Islet precursor cell (in vitro differentiated cells): ENCODE data around the gene ZCCHC3.

Experiments
- DNase-seq: peaks from one replicate; pipeline ENCODE4 v3.0.0-alpha.2; 2018

ZCCHC3 gene

DNA sequence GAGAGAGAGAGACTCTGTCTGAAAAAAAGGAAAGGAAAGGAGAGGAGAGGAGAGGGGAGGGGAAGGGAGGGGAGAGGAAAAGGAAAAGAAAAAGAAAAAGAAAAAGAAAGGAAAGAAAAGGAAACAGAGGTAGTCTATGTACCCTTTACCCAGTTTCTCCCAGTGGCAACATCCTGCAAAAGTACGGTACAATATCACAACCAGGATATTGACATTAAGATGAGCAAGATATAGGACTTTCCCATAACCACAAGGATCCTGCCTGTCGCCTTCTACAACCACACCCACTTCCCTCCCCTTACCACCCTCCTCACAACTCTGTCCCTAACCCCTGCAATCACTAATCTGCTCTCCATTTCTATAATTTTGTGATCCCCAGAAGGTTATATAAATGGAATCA, 10.9 kb upstream of the ZCCHC3 start:
- no peak for DNase-seq

DNA sequence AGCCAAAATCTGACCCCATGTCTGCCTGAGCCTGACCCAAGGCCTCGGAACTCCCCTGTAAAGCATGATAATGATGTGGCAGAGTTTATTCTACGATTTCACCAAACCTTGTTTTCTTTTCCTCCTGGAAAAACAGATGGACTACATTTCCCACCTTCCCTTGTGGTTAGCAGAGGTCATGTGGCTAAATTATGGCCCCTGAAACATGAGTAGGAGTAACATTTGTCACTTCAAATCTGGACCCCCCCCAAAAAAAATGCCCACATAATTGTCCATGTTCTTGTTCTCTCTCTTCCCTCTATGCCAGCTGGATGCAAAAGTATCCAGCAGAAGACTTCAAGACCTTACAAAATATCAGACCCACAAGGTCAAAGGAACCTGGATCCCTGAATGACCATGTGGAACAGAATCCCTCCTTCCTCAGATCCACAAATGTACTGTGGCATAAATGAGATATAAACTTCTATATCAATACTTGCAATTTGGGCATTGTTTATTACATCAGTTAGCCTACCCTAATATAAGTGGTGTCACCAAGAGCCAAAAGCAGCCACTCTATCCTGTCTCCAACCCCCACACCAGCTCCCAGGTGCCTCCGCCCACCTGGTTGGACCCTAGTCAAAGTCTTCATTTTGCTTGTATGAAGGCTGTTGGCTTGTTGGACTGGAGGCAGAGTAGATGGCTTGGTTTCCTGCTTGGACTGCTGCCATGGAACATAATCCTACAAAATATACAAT, 8.2 kb upstream of the ZCCHC3 start:
- DNase-seq = no peak

DNA sequence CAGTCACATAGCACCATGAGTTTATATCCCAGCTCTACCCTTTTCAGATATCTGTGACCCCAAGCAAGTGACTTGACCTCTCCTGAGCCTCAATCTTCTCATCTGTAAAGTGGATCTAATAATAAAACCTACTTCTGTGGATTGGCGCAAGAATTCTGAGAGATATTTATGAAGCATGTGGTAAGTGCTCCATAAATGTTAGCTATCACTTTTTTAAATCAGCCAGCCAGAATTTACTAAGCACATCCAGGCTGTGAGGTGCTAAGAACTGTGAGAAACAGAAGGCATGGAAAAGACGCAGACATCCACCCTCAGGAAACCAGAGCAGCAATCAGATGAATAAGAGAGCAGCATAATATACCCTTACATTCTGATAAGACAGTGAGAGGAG, 7.7 kb upstream of the ZCCHC3 start:
- no peak for DNase-seq

DNA sequence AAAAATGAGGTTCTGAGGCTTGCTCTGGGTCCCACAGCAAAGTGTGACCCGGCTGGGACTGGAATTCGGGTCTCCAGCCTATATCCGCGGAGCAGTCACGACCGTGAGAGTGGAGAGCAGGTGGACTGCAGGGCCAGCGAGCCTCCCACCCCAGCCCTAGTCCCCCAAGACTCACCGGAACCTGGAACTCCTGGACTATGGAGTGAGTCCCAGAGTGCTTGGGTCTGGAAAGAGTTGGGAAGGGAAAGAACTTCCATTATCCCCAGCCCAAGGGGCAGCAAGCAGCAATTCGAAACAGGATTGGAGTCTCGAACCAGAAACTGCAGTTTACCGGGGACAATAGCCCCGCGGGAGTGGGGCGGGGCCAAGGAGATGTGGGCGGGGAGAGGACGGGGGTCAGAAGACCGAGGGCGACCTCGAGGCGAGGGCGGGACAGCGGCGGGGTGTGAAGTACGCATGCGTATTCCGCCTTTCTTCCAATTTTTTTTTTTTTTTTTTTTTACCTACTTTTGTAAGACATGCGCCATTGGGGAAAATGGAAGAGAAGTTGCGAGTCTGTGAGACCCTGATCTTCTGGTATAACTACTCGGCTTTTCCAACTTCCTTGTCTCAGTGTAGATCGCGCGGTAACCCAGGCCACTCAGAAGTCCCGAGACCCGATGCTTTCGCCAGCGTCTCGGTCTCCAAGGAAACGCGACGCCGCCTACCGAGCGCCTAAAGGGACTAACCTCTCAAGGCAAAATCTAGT, 7.1 kb upstream of the ZCCHC3 start, which contains the start of gene C20orf96:
TSS of gene C20orf96 (minus strand) at position 667 of the 748 bp plus-strand sequence. CDS start at position 527, 140 bp downstream.
- DNase-seq = peak; percentile 94

DNA sequence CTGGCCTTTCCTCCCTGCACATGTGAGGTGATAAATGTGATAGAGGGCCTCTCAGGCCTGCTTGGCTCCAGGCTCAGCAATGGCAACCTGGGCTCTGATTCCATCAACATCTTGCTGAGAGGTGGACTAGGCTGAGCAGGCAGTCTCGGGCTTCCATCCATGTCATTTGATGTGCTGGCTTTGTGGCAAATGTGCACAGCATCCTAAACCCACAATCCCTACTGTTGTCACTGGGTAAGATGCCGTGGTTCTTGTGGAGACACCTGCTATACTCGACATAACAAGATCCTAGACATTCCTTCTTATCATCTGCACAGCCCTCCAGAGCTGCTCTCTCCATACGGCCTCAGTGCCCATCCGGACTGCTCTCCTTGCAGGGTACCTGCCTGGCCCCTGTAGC, 2.8 kb upstream of the ZCCHC3 start:
- no peak for DNase-seq

DNA sequence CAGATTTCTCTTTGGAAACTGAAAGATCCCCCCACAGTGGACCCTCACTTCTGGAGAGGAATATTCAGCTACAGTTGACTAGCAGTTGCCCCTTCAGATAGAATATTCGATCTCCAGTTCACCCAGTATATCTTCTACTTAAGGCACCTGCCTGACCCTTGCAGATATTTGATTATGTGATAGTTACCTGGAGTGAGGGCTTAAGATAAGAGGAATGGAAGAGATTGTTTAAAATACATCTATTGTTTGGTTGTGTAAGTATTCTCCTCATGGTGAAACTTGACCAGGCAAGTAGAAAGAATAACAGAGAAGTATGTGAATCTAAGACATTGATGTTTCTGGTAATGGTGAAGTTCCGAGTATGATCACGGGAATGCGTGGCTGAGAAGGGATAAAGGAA, 1.6 kb upstream of the ZCCHC3 start:
- no peak for DNase-seq

DNA sequence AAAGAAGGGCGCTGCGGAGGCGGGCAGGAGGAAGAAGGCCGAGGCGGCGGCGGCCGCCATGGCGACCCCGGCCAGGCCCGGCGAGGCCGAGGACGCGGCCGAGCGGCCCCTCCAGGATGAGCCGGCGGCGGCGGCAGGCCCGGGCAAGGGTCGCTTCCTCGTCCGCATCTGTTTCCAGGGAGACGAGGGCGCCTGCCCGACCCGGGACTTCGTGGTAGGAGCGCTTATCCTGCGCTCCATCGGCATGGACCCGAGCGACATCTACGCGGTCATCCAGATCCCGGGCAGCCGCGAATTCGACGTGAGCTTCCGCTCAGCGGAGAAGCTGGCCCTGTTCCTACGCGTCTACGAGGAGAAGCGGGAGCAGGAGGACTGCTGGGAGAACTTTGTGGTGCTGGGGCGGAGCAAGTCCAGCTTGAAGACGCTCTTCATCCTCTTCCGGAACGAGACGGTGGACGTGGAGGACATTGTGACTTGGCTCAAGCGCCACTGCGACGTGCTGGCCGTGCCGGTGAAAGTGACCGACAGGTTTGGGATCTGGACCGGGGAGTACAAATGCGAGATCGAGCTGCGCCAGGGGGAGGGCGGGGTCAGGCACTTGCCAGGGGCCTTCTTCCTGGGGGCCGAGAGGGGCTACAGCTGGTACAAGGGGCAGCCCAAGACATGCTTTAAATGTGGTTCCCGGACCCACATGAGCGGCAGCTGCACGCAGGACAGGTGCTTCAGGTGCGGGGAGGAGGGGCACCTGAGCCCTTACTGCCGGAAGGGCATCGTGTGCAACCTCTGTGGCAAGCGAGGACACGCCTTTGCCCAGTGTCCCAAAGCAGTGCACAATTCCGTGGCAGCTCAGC, 780 bp downstream of the ZCCHC3 start:
- DNase-seq = peak; percentile 70

DNA sequence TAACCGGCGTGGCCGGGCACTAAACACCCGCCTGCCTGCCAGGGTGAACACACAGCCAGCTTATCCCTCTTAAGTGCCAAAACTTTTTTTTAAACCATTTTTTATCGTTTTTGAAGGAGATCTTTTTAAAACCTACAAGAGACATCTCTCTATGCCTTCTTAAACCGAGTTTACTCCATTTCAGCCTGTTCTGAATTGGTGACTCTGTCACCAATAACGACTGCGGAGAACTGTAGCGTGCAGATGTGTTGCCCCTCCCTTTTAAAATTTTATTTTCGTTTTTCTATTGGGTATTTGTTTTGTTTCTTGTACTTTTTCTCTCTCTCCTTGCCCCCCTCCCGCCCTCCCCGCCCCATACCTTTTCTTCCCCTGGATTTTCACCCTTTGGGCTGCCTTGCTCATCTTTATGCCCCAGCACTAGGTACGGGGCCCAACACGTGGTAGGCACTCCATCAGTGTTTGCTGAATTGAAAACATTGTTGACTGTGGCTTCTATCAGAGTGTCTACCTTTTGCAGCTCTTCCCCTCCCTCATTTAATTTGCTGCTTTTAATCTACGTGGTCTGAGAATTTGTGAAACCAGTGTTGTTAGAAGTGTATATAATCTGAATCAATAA, 1.5 kb downstream of the ZCCHC3 start:
- no peak for DNase-seq

DNA sequence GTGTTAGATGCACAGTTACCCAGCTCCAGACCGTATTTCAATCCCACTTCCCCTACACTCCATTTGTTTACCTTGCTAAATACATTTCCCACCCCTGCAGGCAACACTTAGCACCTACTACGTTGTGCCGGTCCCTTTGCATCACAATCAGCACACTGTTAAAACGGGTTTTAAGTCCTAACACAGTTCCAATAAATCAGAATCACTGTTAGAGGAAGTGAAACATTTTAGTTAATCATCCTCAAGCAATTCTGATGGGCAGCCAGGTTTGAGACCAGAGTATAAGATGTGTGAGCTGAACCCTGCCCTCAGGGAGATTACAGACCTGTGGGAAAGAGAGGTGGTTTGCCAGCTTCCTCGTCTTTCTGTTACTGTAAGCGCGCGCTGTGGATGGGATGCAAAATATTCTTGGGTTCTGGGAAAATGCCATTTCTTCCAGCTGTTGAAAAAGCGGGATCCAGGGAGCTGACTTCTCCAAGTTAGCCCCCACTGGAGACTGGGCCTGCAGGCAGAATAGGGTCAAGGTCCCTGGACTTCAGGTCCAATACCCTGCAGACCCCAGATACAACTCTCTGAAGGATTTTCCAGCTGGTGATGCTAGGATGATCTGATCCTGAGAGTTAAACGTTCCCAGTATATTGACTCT, 3.1 kb downstream of the ZCCHC3 start:
- DNase-seq = no peak

DNA sequence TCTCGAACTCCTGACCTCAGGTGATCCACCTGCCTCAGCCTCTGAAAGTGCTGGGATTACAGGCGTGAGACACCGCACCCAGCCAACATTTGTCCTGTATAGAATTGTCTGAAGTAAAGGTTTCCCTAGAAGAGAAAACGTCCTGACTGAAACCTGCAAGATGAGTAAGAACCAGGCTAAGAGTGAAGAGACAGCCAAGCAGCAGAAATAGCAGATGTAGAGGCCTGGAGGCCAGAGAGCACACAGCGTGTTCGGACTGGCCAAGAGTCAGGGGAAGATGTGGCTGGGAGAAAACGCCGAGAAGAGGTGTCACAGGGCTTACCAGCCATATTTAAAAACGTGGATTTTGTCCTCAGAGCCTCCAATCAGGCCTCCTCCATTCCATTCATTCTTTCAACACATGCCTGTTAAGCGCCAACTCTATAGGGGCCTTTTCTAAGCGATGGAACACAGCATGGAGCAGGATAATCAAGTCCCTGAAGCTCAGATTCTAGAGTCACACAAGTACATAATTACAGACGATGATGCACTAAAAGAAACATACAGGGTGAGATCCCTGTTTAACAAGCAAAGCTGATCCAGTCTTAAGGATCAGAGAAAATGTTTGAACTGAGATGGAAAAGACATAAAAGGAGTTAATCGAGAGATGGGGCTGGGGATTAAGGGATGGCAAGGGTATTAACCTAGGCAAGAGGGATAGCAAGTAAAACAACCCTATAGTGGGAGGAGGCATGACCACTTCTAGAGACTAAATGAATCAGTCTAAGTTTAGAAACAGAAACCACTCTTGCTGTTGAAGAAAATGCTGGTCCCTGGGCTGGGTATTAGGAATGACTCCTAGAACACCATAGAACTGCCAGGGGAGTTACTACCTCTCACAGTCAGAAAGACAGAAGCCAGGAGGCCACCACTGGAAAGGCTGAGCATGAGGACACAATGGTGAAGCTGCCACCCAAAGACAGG, 4.8 kb downstream of the ZCCHC3 start:
- DNase-seq = no peak

DNA sequence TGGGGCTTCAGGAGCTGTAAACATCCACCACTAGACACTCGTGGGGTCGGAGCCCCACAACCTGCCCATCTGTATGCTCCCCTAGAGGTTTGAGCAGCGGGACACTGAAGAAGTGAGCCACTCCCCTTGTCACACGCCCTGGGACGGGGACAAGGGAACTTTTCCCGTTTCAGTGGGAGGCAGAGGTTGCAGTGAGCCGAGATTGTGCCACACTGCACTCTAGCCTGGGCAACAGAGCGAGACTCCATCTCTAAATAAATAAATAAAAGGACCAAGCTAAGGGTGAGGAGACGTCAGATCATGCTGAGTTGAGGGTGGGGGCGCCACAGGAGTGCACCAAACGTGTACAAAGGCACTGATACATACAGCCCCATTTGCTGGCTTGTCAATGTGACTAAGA, 8.4 kb downstream of the ZCCHC3 start:
- DNase-seq = no peak

DNA sequence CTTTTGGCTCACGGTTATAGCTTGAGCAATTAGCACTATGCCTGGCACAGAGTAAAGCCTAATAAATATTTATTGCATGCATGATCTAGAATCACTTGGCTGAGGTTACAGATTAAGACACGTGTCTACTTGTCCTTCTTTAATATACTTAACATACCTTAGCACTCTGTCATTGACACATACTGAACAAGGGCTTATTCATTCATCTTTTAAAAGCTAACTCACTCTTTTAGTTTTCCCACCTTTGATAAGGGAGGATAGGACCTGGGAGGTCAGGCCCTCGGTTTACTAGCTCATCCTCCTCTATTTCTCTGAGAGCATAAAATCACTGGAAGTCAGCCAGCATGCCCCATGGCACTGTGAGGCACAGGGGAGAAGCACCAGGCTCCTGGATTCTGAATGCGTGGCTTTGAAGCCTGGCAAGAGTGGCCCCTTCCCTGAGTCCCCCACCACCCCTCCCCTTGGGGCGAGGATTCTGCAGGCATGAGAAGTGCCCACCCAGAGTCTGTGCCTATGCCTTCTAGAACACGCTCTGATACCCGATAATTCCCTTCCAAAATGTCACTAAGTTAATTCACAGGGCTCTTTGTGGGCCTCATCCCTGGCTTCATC, 11.2 kb downstream of the ZCCHC3 start:
- no peak for DNase-seq

DNA sequence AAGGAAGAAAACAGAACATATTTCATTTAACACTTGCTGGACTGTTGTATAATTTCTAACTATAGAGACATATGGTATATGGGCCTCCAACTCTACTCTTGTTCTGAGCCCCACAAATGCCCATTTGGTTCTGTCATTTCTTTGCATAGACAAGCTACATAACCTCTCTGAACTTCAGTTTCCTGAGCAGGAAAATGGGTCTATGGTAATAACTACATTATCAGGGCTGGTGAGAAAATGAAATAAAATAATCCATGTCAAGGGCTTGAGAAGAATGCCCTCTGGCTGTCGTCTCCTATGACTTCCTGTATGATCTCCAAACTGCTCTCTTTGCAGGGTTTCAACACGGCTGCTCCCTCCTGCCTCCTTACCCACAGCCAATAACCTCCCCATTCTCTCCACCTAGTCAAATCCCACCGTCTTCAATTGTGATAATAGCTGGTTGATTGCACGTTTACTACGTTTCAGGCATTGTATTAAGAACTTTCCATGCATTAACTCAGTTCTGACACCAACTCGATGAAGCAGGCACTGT, 12.0 kb downstream of the ZCCHC3 start:
- no peak for DNase-seq

DNA sequence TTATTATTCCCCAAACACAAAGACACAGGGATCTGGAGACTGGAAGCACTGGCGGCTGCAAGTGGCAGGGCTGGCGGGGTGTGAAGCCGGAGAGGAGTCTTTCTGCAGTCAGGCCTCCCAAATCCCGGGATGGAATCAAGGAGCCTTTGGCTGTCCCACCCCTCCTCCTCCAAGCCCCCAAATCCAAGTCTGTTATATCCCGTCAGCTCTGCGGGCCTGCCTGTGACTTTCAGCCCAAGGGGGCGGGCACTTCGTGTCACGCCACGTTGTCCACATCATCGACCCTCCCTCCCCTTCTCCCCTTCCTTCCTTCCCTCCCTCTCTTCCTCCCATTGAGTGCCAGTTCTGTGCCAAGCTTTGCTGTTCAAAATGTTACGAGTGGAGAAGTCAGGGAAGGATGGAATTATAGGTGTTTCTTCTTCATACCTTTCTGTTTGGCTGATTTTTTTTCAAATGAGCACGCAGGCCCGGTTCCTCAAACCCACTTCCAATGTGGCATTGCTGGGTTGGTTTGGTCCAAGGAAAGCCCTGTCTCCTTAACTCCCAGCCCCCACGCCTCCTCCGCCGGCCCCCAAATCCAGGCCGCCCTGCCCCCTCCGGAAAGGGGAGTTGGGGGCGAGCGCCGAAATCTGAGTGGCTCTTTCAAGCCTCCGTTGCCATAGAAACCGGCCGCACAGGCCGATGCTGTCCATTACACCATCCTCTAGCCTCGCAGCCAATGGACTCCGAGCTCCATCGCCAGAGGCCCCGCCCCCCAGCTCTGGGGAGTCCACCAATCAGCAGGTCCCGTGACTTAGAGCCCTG, 12.7 kb downstream of the ZCCHC3 start:
- DNase-seq = peak; percentile 100

DNA sequence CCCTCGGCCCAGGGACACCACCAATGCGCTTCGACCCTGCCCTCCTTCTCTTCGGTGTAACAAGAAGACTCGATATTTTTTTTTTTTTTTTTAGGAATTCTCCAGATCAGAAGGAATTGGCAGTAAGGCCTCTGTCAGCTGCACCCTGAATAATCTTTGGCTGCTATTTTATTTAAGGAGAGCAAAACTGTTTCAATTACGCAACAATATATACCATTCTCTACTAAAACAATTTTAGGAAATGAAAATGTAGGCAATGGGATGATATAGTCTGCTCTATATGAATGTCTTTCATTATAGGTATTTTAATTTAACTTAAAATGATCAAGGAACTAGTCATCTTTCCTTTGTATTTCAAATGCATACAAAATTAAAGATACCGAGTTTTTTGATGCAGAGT, 13.3 kb downstream of the ZCCHC3 start:
- DNase-seq = no peak

DNA sequence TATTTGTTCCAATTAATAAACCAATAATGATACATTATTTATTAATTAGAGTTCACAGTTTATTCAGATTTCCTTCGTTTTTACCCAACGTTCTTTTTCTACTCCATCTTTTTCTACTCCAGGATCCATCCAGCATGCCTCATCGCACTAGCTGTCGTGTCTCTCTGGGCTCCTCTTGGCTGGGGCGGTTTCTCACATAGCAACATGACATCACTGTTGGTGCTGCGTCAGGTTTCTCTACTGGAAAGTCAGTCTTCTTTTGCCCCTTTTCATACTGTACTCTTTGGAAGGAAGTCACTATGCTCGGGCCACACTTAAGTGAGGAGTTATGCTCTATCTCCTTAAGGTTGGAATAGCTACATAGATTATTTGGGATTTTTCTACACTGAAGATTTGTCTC, 14.2 kb downstream of the ZCCHC3 start:
- no peak for DNase-seq

DNA sequence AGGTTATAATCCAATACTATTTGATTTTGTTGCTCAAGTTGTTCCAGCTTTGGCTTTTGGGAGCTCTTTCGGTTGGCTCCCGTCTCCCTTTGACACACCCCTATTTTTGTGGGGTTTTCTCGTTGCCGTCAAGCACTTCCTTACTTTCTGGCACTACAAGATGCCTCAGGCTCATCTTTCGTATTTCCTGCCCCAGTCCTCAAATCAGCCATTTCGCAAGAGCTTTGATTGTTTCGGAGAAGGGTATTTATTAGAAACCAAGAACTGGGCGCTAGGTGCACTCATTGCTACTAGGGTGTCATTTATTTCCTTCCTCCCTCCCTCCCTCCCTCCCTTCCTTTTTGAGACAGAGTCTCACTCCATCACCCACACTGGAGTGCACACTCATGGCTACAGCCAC, 14.7 kb downstream of the ZCCHC3 start:
- DNase-seq = no peak

DNA sequence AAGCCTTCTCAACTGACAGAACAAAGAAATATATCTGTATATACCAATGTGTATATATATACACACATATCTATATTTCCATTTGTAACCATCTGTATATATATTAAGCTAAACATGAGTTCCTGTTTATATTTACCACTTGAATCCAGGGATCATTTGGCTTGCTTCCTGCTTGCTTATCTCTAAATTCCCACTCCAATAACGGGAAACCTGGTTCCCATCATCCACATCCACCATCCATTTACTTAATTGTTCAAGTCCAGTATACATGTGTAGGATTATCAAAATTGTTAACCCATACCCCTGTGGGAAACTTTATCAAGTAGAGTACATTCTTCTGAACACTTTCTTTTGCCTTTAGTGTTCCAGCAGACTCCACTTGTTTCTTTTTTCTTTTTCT, 15.5 kb downstream of the ZCCHC3 start:
- DNase-seq = no peak

DNA sequence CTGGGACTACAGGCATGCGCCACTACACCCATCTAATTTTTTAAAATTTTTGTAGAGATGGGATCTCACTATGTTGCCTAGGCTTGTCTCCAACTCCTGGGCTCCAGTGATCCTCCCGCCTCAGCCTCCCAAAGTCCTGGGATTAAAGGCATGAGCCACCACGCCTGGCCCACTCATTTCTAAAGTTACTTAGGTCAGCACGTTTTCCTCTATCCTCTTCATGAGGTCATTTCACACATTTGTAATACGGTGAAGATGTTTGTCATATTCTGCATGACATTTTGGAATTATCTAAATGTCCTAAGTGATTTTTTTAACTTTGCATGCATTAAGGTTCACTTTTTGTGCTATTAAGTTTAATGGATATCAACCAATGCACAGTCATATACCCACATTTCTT, 16.0 kb downstream of the ZCCHC3 start:
- no peak for DNase-seq

DNA sequence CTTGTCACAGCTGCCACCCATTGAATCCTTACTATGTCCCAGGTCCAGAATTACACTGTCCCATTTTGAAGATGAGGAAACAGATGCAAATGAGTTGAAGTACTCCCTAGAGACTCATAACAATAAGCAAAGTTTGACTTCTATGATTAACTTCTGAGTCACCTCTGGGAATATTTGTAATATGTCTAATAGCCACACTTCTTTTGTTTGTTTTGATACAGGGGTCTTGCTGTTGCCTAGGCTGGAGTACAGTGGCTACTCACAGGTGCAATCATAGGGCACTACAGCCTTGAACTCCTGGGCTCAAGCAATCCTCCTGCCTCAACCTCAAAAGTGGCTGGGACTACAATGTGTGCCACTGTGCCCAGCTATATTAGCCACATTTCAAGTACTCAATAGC, 16.6 kb downstream of the ZCCHC3 start:
- DNase-seq = no peak
